GM23338 (cell line): ENCODE measurements around the gene ZNF22. TPM values are rescaled to one million over a fixed set of nuclear protein-coding genes. Genes with fewer than 3 reads are reported as not detected.

ENCODE experiments used
- ATAC-seq: fragments of 200-7000 bp; cut with Tn5 transposase; 3 replicates; pipeline ENCODE4 v1.9.1; 2020
- DNase-seq: peaks from one replicate; pipeline ENCODE4 v3.0.0-alpha.2; 2015; ENCODE audit warnings: low spot score
- H2AFZ ChIP-seq: fragments of 200-600 bp; sonication (generic); 2 replicates; pipeline ENCODE4 v1.8.0; 2016; ENCODE audit warnings: antibody characterized with exemption, mild to moderate bottlenecking, moderate library complexity
- H3F3A ChIP-seq: fragments of 200-600 bp; sonication (generic); replicated peaks from 2 replicates; pipeline ENCODE4 v1.8.0; 2017; ENCODE audit warnings: antibody characterized with exemption, mixed run types, low read depth
- H3K27ac ChIP-seq: fragments of 200-600 bp; sonication (generic); 2 replicates; pipeline ENCODE4 v1.6.1; 2016; ENCODE audit warnings: low read depth
- H3K27me3 ChIP-seq: fragments of 200-600 bp; sonication (generic); 2 replicates; pipeline ENCODE4 v1.8.0; 2016; ENCODE audit warnings: mild to moderate bottlenecking, mixed run types, moderate library complexity; ENCODE audit not compliant: insufficient read depth
- H3K36me3 ChIP-seq: fragments of 200-600 bp; sonication (generic); 2 replicates; pipeline ENCODE4 v1.8.0; 2016; ENCODE audit warnings: mild to moderate bottlenecking; ENCODE audit not compliant: insufficient read depth
- H3K4me1 ChIP-seq: fragments of 200-600 bp; sonication (generic); 2 replicates; pipeline ENCODE4 v1.8.0; 2016; ENCODE audit warnings: mild to moderate bottlenecking, moderate library complexity; ENCODE audit not compliant: insufficient read depth
- H3K4me2 ChIP-seq: fragments of 200-600 bp; sonication (generic); 2 replicates; pipeline ENCODE4 v1.7.1; 2017; ENCODE audit warnings: mixed run types
- H3K4me3 ChIP-seq: fragments of 200-600 bp; sonication (generic); 2 replicates; pipeline ENCODE4 v1.6.1; 2016; ENCODE audit warnings: mixed run types
- H3K79me2 ChIP-seq: fragments of 200-600 bp; sonication (generic); replicated peaks from 2 replicates; pipeline ENCODE4 v1.8.0; 2017; ENCODE audit warnings: mild to moderate bottlenecking; ENCODE audit not compliant: insufficient read depth
- H3K9me2 ChIP-seq: fragments of 200-600 bp; sonication (generic); 2 replicates; pipeline ENCODE4 v1.8.0; 2017; ENCODE audit not compliant: insufficient read depth
- H4K20me1 ChIP-seq: fragments of 200-600 bp; sonication (generic); replicated peaks from 2 replicates; pipeline ENCODE4 v1.8.0; 2017; ENCODE audit warnings: mild to moderate bottlenecking; ENCODE audit not compliant: insufficient read depth
- H3K27ac Mint-ChIP-seq: 2 replicates; pipeline ENCODE4 v1.8.0; 2020; ENCODE audit warnings: inconsistent platforms, mild to moderate bottlenecking, moderate library complexity, mixed read lengths
- H3K27me3 Mint-ChIP-seq: 3 replicates; pipeline ENCODE4 v1.8.0; 2022; ENCODE audit warnings: low read depth, mild to moderate bottlenecking, moderate library complexity, mixed read lengths, inconsistent platforms; ENCODE audit not compliant: insufficient read depth, poor library complexity
- H3K36me3 Mint-ChIP-seq: 3 replicates; pipeline ENCODE4 v1.8.0; 2021; ENCODE audit warnings: low read depth, mild to moderate bottlenecking, inconsistent platforms, moderate library complexity, mixed read lengths
- H3K4me1 Mint-ChIP-seq: 3 replicates; pipeline ENCODE4 v1.8.0; 2020; ENCODE audit warnings: mild to moderate bottlenecking, inconsistent platforms, mixed read lengths
- H3K4me3 Mint-ChIP-seq: 3 replicates; pipeline ENCODE4 v1.8.0; 2021; ENCODE audit warnings: moderate library complexity, mild to moderate bottlenecking, inconsistent platforms, mixed read lengths
- H3K9me3 Mint-ChIP-seq: 3 replicates; pipeline ENCODE4 v1.8.0; 2020; ENCODE audit warnings: moderate library complexity, mild to moderate bottlenecking, inconsistent platforms, mixed read lengths
- CREB1 ChIP-seq: fragments of 250-450 bp; sonication (Bioruptor Pico); IDR thresholded peaks from 2 replicates; pipeline ENCODE4 v1.5.0; 2020; ENCODE audit warnings: low read depth, mild to moderate bottlenecking, moderate library complexity
- EZH2 ChIP-seq: fragments of 200-600 bp; sonication (generic); IDR thresholded peaks from one replicate; pipeline ENCODE4 v1.8.0; 2017; ENCODE audit warnings: antibody characterized with exemption, mild to moderate bottlenecking, low read depth; ENCODE audit not compliant: unreplicated experiment
- EZH2phosphoT487 ChIP-seq: fragments of 200-600 bp; sonication (generic); IDR thresholded peaks from one replicate; pipeline ENCODE4 v1.8.1; 2018; ENCODE audit warnings: antibody characterized with exemption; ENCODE audit not compliant: unreplicated experiment
- NANOG ChIP-seq: IDR thresholded peaks from 2 replicates; pipeline ENCODE4 v1.6.1; 2016; ENCODE audit warnings: antibody characterized with exemption, borderline replicate concordance
- STAT1 ChIP-seq: IDR thresholded peaks from one replicate; pipeline ENCODE4 v1.6.1; 2016; ENCODE audit warnings: antibody characterized with exemption; ENCODE audit not compliant: unreplicated experiment
- ZNF114 ChIP-seq: fragments of 250-450 bp; sonication (Bioruptor Pico); IDR thresholded peaks from 2 replicates; pipeline ENCODE4 v1.5.0; 2020; ENCODE audit warnings: mild to moderate bottlenecking, moderate library complexity
- ZNF331 ChIP-seq: fragments of 250-450 bp; sonication (Bioruptor Pico); IDR thresholded peaks from 2 replicates; pipeline ENCODE4 v1.5.0; 2020; ENCODE audit warnings: low read depth, mild to moderate bottlenecking, moderate library complexity
- polyA plus RNA-seq: library from polyadenylated mRNA; unstranded; fragments of >200 nt; fragmentation: Nextera tagmentation; extraction: Ambion mirVana; gene quantifications from 2 replicates; pipeline ENCODE4 v1.2.1, GENCODE V29; 2016
- total RNA-seq: library from RNA; depleted of rRNA; stranded (reverse); fragments of >200 nt; shearing (Covaris generic); gene quantifications from 2 replicates; pipeline ENCODE4 v1.2.3, GENCODE V29; 2014
- TF ChIP-seq, protein P1 (sequence below): IDR thresholded peaks from 2 replicates; pipeline ENCODE4 v1.6.1; 2016; ENCODE audit warnings: antibody characterized with exemption
- TF ChIP-seq, protein P2 (sequence below): IDR thresholded peaks from one replicate; pipeline ENCODE4 v1.6.1; 2018; ENCODE audit warnings: antibody characterized with exemption; ENCODE audit not compliant: unreplicated experiment
- TF ChIP-seq, protein P3 (sequence below), 2 experiments: fragments of 200-600 bp in 1 of 2; sonication (generic) in 1 of 2; conservative IDR thresholded peaks; 2 replicates each; pipeline versions ENCODE4 v1.5.1 to v1.6.1; 2016 to 2017; ENCODE audit warnings: antibody characterized with exemption in 2 of 2, low read depth in 2 of 2, mild to moderate bottlenecking in 2 of 2, moderate library complexity in 1 of 2

ZNF22 gene
- total and polyA plus RNA-seq, 2 experiments from 2014 or later = 40.5 to 81.8 TPM

DNA sequence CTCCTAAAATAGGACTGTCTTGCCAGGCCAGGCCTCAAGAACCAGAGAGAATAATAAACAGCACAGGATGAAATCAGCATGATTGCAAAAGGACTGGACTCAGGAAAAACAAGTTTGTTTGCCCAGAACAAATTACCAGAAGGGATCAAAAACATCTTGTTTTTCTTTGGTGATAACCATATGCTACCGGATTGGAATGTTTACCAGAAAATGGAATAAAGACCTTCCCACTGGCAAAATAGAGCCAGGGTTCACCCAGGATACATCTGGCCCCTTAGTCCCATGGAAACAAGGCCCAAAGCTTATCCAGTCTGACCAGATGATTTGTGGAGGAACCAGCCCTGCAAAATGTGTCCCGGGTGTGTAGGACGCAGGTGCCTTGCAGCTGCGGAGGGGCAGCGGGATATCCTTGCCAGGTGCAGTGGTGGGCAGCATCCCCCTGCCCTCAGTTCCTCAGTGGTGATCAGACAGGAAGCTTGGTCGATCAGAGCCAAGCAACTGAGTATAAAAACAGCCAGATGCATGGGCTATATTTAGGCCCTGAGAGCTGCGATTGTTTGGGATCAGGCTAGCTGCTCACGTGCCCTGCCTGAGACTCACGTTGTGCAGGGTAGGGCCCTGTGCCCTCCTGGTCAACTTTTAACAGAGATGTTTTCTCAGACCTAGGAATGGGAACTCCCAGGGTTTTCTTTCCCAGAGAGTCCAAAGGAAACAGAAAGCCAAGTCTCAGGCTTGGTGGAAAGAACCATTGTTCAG lies 4.6 kb upstream of the ZNF22 start:
- Histone ChIP-seq H3K9me2 (no peaks in the 10 kb centered on the region), H2AFZ (no peak overlapping the region), H3K27me3 (no peaks in the 10 kb centered on the region), H3K36me3 (no peaks in the 10 kb centered on the region), H3K4me3 (no peak overlapping the region), H4K20me1 (no peaks in the 10 kb centered on the region), H3K27ac (no peak overlapping the region), H3K4me2 (no peak overlapping the region), H3K79me2 (no peaks in the 10 kb centered on the region), H3K4me1 (peaks cover 16% of the 10 kb centered on the region), H3F3A (0 out of 2 replicates have a peak, but pooled peaks cover 2% of the 10 kb centered on the region)
- ATAC-seq (no peak), DNase-seq (no peak)
- H3K4me1 Mint-ChIP-seq = peaks cover 47% of the 10 kb centered on the region
- peaks cover 5% of the 10 kb centered on the region; the same call in 1 of the 3 replicates for H3K9me3 Mint-ChIP-seq
- peaks cover 11% of the 10 kb centered on the region for H3K27me3 Mint-ChIP-seq
- no peak overlapping the region for H3K4me3 Mint-ChIP-seq
- no peak overlapping the region for H3K27ac Mint-ChIP-seq
- TF ChIP-seq, protein P1, sequence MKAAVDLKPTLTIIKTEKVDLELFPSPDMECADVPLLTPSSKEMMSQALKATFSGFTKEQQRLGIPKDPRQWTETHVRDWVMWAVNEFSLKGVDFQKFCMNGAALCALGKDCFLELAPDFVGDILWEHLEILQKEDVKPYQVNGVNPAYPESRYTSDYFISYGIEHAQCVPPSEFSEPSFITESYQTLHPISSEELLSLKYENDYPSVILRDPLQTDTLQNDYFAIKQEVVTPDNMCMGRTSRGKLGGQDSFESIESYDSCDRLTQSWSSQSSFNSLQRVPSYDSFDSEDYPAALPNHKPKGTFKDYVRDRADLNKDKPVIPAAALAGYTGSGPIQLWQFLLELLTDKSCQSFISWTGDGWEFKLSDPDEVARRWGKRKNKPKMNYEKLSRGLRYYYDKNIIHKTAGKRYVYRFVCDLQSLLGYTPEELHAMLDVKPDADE = no peak
- TF ChIP-seq EZH2phosphoT487 = no peak
- no peak for TF ChIP-seq NANOG
- TF ChIP-seq CREB1 (CRISPR knock-in tag) = no peak
- TF ChIP-seq ZNF331 (CRISPR knock-in tag) = no peak
- no peak for TF ChIP-seq EZH2
- no peak for TF ChIP-seq STAT1
- TF ChIP-seq, protein P2, sequence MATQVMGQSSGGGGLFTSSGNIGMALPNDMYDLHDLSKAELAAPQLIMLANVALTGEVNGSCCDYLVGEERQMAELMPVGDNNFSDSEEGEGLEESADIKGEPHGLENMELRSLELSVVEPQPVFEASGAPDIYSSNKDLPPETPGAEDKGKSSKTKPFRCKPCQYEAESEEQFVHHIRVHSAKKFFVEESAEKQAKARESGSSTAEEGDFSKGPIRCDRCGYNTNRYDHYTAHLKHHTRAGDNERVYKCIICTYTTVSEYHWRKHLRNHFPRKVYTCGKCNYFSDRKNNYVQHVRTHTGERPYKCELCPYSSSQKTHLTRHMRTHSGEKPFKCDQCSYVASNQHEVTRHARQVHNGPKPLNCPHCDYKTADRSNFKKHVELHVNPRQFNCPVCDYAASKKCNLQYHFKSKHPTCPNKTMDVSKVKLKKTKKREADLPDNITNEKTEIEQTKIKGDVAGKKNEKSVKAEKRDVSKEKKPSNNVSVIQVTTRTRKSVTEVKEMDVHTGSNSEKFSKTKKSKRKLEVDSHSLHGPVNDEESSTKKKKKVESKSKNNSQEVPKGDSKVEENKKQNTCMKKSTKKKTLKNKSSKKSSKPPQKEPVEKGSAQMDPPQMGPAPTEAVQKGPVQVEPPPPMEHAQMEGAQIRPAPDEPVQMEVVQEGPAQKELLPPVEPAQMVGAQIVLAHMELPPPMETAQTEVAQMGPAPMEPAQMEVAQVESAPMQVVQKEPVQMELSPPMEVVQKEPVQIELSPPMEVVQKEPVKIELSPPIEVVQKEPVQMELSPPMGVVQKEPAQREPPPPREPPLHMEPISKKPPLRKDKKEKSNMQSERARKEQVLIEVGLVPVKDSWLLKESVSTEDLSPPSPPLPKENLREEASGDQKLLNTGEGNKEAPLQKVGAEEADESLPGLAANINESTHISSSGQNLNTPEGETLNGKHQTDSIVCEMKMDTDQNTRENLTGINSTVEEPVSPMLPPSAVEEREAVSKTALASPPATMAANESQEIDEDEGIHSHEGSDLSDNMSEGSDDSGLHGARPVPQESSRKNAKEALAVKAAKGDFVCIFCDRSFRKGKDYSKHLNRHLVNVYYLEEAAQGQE = no peak
- H3K36me3 Mint-ChIP-seq = peaks cover 6% of the 10 kb centered on the region; the same call in 1 of the 3 replicates

DNA sequence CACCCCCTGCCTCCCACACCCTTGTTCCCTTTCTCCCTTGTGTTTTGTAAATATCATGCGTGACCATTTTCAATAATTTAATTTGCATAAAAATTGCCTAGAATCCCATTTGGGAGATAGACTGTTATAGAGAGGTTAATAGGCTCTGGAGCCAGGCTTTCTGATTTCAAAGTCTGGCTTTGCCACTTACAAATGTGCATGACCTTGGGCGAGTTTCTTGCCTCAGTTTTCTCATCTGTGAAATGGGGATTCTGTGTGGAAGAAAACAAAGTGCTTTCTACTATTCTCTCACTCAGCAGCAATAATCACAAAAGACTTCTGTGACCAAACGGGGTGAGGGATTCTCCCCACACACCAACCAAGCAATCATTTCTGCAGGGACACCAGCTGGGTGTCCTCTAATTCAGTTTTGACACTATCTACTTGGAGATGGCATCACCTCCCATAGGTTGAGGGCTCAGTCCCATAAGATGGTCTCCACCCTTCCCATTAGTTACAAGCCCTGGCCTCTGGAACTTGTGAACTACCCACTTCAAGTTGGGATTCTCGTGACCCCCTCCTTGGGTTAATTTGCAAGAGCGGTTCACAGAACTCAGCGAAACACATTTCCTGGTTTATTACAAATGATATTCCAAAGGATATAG lies 3.5 kb upstream of the ZNF22 start:
- Mint-ChIP-seq H3K27me3 (peaks cover 10% of the 10 kb centered on the region), H3K4me3 (no peak overlapping the region), H3K9me3 (peaks cover 5% of the 10 kb centered on the region; the same call in 1 of the 3 replicates), H3K36me3 (peaks cover 3% of the 10 kb centered on the region; the same call in 1 of the 3 replicates), H3K4me1 (peaks cover 40% of the 10 kb centered on the region), H3K27ac (no peak overlapping the region)
- Histone ChIP-seq H4K20me1 (no peaks in the 10 kb centered on the region), H3K9me2 (no peaks in the 10 kb centered on the region), H3K36me3 (no peaks in the 10 kb centered on the region), H3K27ac (no peak overlapping the region), H3F3A (no peaks in the 10 kb centered on the region), H3K79me2 (peaks cover 11% of the 10 kb centered on the region), H2AFZ (no peak overlapping the region), H3K4me2 (no peak overlapping the region), H3K4me1 (peaks cover 17% of the 10 kb centered on the region), H3K4me3 (no peak overlapping the region), H3K27me3 (no peaks in the 10 kb centered on the region)
- ATAC-seq (no peak), DNase-seq (no peak)
- TF ChIP-seq CREB1 (CRISPR knock-in tag) = no peak
- TF ChIP-seq ZNF114 = no peak
- TF ChIP-seq, protein P2 = no peak
- no peak for TF ChIP-seq STAT1
- TF ChIP-seq, protein P1 = no peak
- TF ChIP-seq, protein P3, sequence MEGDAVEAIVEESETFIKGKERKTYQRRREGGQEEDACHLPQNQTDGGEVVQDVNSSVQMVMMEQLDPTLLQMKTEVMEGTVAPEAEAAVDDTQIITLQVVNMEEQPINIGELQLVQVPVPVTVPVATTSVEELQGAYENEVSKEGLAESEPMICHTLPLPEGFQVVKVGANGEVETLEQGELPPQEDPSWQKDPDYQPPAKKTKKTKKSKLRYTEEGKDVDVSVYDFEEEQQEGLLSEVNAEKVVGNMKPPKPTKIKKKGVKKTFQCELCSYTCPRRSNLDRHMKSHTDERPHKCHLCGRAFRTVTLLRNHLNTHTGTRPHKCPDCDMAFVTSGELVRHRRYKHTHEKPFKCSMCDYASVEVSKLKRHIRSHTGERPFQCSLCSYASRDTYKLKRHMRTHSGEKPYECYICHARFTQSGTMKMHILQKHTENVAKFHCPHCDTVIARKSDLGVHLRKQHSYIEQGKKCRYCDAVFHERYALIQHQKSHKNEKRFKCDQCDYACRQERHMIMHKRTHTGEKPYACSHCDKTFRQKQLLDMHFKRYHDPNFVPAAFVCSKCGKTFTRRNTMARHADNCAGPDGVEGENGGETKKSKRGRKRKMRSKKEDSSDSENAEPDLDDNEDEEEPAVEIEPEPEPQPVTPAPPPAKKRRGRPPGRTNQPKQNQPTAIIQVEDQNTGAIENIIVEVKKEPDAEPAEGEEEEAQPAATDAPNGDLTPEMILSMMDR (conservative IDR thresholded peaks at IDR 0.05; ENCODE audit: low read depth in 2 of 2) = no peak
- no peak for TF ChIP-seq ZNF331 (CRISPR knock-in tag)
- no peak for TF ChIP-seq EZH2
